ENCODE data around the gene FDXR.
"Not testable (repeated sequence)": the region's sequence is repeated elsewhere in the genome, so short reads cannot be mapped to it uniquely, and the experiment has no call there.

Gene FDXR

GRCh38 chr17:74871356-74872076, 1.3 kb downstream of the FDXR start:
- DNase-seq = no peak

- DNase-seq = no peak
These were observed 2.3 kb downstream of the FDXR start for GRCh38 chr17:74870512-74870911.

- not testable (repeated sequence) for DNase-seq
These were observed 2.8 kb downstream of the FDXR start for GRCh38 chr17:74870028-74870427.

GRCh38 chr17:74868908-74869255, 3.9 kb downstream of the FDXR start:
- no peak for DNase-seq

GRCh38 chr17:74868251-74868907, 4.4 kb downstream of the FDXR start:
- no peak for DNase-seq

- DNase-seq = no peak
These were observed 6.5 kb downstream of the FDXR start for GRCh38 chr17:74866198-74866835.

GRCh38 chr17:74865504-74866197, 7.1 kb downstream of the FDXR start:
- DNase-seq = no peak

GRCh38 chr17:74864866-74865395, 7.9 kb downstream of the FDXR start:
- DNase-seq = peak; percentile 48

- no peak for DNase-seq
These were observed 8.4 kb downstream of the FDXR start for GRCh38 chr17:74864297-74864865.

GRCh38 chr17:74863420-74864296, 9.1 kb downstream of the FDXR start:
- DNase-seq = no peak

- no peak for DNase-seq
These were observed 9.9 kb downstream of the FDXR start for GRCh38 chr17:74862919-74863318.

GRCh38 chr17:74862108-74862901, 10.5 kb downstream of the FDXR start:
- peak; percentile 42 for DNase-seq

GRCh38 chr17:74861662-74862107, 11.1 kb downstream of the FDXR start:
- DNase-seq = no peak

- no peak for DNase-seq
These were observed 11.7 kb downstream of the FDXR start for GRCh38 chr17:74860872-74861661.

GRCh38 chr17:74860229-74860871, 12.4 kb downstream of the FDXR start:
- no peak for DNase-seq

GRCh38 chr17:74859459-74860228, 13.2 kb downstream of the FDXR start, which contains the start of gene GRIN2C:
Gene GRIN2C, minus strand, starts transcription at chr17:74859885. Its CDS starts 4,793 bp downstream, at chr17:74855092.
- DNase-seq = no peak

GRCh38 chr17:74858672-74859458, 13.9 kb downstream of the FDXR start:
- DNase-seq = no peak

- no peak for DNase-seq
These were observed 15.6 kb downstream of the FDXR start for GRCh38 chr17:74857191-74857590.
